ENCODE results near the gene ARPC1A. TPM values are rescaled to one million over a fixed set of nuclear protein-coding genes. Genes with fewer than 3 reads are reported as not detected.

The ARPC1A gene
- total RNA-seq, 1 experiment from 2014 or later, result 149 TPM

GRCh38 chr7:99392659-99393354 lies 67.1 kb downstream of the ARPC1A start:
- CTCF ChIA-PET, result no interaction called here
- H3K27ac Mint-ChIP-seq (ENCODE audit: low read depth, unreplicated experiment), result no peak overlapping the region
- POLR2A ChIA-PET, result interaction anchor here (0.6 to 3.1 kb wide), 3 partner anchors 14 to 21 kb away, joined by 3 to 12 read pairs (median 4); partner anchors contain the start of genes BUD31 and PDAP1
- no peak overlapping the region for H3K4me3 Mint-ChIP-seq (ENCODE audit: unreplicated experiment)
- no peak for DNase-seq (ENCODE audit: unreplicated experiment)
- intact Hi-C loops (cut with micrococcal nuclease), result no loop called here
- H3K36me3 Mint-ChIP-seq (ENCODE audit: insufficient read depth, unreplicated experiment), result peaks cover 95% of the 10 kb centered on the region
- BruUV-seq (replicated peaks), result no TSS peak
- no peaks in the 10 kb centered on the region for H3K9me3 Mint-ChIP-seq (ENCODE audit: unreplicated experiment)
- H3K27me3 Mint-ChIP-seq (ENCODE audit: insufficient read depth, unreplicated experiment), result no peaks in the 10 kb centered on the region
- no peak for TF ChIP-seq CTCF (IDR thresholded peaks at IDR 0.05; ENCODE audit: unreplicated experiment)
- H3K4me1 Mint-ChIP-seq (ENCODE audit: insufficient read depth, unreplicated experiment), result no peaks in the 10 kb centered on the region

- Mint-ChIP-seq H3K36me3 (ENCODE audit: insufficient read depth, unreplicated experiment) (peaks cover 95% of the 10 kb centered on the region), H3K9me3 (ENCODE audit: unreplicated experiment) (no peaks in the 10 kb centered on the region), H3K4me3 (ENCODE audit: unreplicated experiment) (no peak overlapping the region), H3K27me3 (ENCODE audit: insufficient read depth, unreplicated experiment) (no peaks in the 10 kb centered on the region), H3K4me1 (ENCODE audit: insufficient read depth, unreplicated experiment) (no peaks in the 10 kb centered on the region), H3K27ac (ENCODE audit: low read depth, unreplicated experiment) (no peak overlapping the region)
- BruUV-seq (replicated peaks), result no TSS peak
- CTCF ChIA-PET, result no interaction called here
- POLR2A ChIA-PET, result interaction anchor here (1.2 to 3.1 kb wide), 2 partner anchors 14 to 15 kb away, joined by 3 to 12 read pairs; partner anchors contain the start of genes BUD31 and PDAP1
- intact Hi-C loops (cut with micrococcal nuclease), result no loop called here
- DNase-seq (ENCODE audit: unreplicated experiment), result no peak
- no peak for TF ChIP-seq CTCF (IDR thresholded peaks at IDR 0.05; ENCODE audit: unreplicated experiment)
Measured at GRCh38 chr7:99393355-99394187, 67.9 kb downstream of the ARPC1A start.

GRCh38 chr7:99394188-99394502 lies 68.4 kb downstream of the ARPC1A start:
- no peak overlapping the region for H3K4me3 Mint-ChIP-seq (ENCODE audit: unreplicated experiment)
- ChIA-PET CTCF (no interaction called here), POLR2A (interaction anchor here (1.2 to 3.1 kb wide), 2 partner anchors 14 to 15 kb away, joined by 3 to 12 read pairs; partner anchors contain the start of genes BUD31 and PDAP1)
- DNase-seq (ENCODE audit: unreplicated experiment), result no peak
- no peak for TF ChIP-seq CTCF (IDR thresholded peaks at IDR 0.05; ENCODE audit: unreplicated experiment)
- no peak overlapping the region for H3K27ac Mint-ChIP-seq (ENCODE audit: low read depth, unreplicated experiment)
- H3K27me3 Mint-ChIP-seq (ENCODE audit: insufficient read depth, unreplicated experiment), result no peaks in the 10 kb centered on the region
- H3K4me1 Mint-ChIP-seq (ENCODE audit: insufficient read depth, unreplicated experiment), result no peaks in the 10 kb centered on the region
- no peaks in the 10 kb centered on the region for H3K9me3 Mint-ChIP-seq (ENCODE audit: unreplicated experiment)
- intact Hi-C loops (cut with micrococcal nuclease), result no loop called here
- BruUV-seq (replicated peaks), result no TSS peak
- peaks cover 95% of the 10 kb centered on the region for H3K36me3 Mint-ChIP-seq (ENCODE audit: insufficient read depth, unreplicated experiment)

- Mint-ChIP-seq H3K27ac (ENCODE audit: low read depth, unreplicated experiment) (no peak overlapping the region), H3K4me1 (ENCODE audit: insufficient read depth, unreplicated experiment) (no peaks in the 10 kb centered on the region), H3K27me3 (ENCODE audit: insufficient read depth, unreplicated experiment) (no peaks in the 10 kb centered on the region), H3K9me3 (ENCODE audit: unreplicated experiment) (no peaks in the 10 kb centered on the region), H3K36me3 (ENCODE audit: insufficient read depth, unreplicated experiment) (peaks cover 96% of the 10 kb centered on the region), H3K4me3 (ENCODE audit: unreplicated experiment) (no peak overlapping the region)
- DNase-seq (ENCODE audit: unreplicated experiment), result no peak
- CTCF ChIA-PET, result no interaction called here
- POLR2A ChIA-PET, result interaction anchor here (1.2 kb wide), 1 partner anchor 18 kb away, joined by 3 read pairs; no protein-coding TSS in a partner anchor
- no peak for TF ChIP-seq CTCF (IDR thresholded peaks at IDR 0.05; ENCODE audit: unreplicated experiment)
- intact Hi-C loops (cut with micrococcal nuclease), result no loop called here
- TSS peak; percentile 98 for BruUV-seq (replicated peaks)
Measured at GRCh38 chr7:99395616-99396327, 70.1 kb downstream of the ARPC1A start.
